A673 (cell line): ENCODE measurements around the gene COPS9.

Experiments
- EZH2 ChIP-seq: fragments of 200-600 bp; sonication (generic); IDR thresholded peaks from 2 replicates; pipeline ENCODE4 v1.6.1; 2017; ENCODE audit warnings: borderline replicate concordance, low read depth, mild to moderate bottlenecking, mixed read lengths, antibody characterized with exemption, low read length; ENCODE audit not compliant: poor library complexity, severe bottlenecking
- TF ChIP-seq, protein P1 (sequence below): fragments of 300-800, 200-600 bp; sonication (generic); conservative IDR thresholded peaks from 2 replicates; pipeline ENCODE4 v1.5.1; 2017; ENCODE audit warnings: low read depth, mild to moderate bottlenecking, antibody characterized with exemption, low read length, moderate library complexity, mixed read lengths

DNA sequence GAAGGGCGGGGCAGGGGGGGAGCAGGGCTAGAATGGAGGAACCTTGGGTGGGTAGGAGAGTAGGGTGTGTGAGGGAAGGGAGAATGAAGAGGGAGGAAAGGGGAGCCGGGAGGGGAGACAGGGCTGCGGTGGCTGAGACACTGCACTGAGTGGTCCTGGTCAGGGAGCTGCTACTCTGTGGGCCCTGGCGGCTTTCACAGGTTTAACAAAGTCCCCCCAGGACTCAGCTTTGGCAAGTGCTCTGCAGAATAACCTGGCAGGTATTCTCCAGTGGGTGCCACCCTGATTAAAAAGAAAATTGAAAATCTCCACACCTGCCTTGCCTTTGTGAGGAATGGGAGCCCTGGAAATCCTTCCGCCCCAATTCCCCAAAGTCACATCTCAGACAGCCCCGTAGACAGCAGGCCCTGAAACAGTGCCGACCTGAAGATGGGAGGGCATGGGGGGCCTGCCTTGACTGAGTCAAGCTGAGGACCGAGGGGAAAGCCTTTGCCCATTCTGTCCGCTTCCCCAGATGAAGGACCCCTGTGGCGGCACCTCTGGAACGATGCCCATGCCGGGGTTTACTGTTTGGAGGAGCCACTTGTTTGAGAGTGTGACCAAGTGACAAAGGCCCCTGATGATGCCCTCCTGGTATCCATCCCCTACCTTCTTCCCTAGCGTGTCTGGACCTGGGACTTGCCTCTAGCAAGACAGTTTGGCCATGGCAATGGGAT, 47.9 kb upstream of the COPS9 start:
- TF ChIP-seq, protein P1, sequence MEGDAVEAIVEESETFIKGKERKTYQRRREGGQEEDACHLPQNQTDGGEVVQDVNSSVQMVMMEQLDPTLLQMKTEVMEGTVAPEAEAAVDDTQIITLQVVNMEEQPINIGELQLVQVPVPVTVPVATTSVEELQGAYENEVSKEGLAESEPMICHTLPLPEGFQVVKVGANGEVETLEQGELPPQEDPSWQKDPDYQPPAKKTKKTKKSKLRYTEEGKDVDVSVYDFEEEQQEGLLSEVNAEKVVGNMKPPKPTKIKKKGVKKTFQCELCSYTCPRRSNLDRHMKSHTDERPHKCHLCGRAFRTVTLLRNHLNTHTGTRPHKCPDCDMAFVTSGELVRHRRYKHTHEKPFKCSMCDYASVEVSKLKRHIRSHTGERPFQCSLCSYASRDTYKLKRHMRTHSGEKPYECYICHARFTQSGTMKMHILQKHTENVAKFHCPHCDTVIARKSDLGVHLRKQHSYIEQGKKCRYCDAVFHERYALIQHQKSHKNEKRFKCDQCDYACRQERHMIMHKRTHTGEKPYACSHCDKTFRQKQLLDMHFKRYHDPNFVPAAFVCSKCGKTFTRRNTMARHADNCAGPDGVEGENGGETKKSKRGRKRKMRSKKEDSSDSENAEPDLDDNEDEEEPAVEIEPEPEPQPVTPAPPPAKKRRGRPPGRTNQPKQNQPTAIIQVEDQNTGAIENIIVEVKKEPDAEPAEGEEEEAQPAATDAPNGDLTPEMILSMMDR: no peak
- no peak for TF ChIP-seq EZH2
